ENCODE data around the gene CXorf49B. TPM values are rescaled to one million over a fixed set of nuclear protein-coding genes. Genes with fewer than 3 reads are reported as not detected.

The CXorf49B gene
- total RNA-seq, 4 donors from 2014 or later: not detected

DNA sequence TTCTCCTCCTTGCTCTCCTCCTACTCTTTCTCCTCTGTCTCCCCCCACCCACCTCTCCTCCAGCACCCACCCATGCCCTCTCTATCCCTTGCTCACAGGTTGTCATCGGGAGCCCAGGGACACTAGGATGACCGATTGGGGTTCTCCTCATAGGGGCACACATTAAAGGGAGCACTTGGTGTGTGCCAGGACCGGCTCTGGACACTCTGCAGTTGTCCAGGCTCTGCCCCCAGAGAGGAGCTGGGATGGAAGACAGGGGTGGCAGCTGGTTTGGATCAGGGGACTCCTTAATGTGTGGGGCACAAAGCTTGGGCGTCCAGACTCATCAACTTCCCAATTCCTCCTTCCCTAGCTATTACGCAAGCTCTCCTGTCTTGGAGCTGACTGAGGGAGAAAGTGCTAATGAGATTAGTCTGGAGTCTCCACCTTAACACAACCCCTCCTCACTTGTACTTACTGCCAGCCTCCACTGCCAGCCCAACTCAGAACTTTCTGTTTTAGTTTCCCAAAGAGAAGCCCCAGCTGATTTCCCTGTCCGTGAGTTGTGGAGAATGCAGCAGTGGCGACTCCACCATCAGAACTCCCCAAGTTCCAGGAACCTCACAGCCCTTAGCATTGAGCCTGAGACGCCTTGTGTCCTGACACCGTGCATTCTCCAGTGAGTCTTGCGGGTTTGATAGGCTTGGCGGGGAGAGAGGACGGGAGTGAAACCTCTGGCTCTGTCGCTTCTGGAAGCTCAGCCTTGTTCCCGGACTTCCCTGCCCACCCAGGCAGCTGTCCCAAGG is 52.2 kb downstream of the CXorf49B start:
- no peaks in the 10 kb centered on the region for H3K4me1 ChIP-seq
- no peak overlapping the region for H3K4me3 ChIP-seq
- no peak for DNase-seq (ENCODE audit: extremely low spot score)
- H3K36me3 ChIP-seq: no peaks in the 10 kb centered on the region
- intact Hi-C loops (cut with DNase I): no loop called here
- H3K27ac ChIP-seq (replicated peaks in 1 of 4): no peak overlapping the region
- H3K9me3 ChIP-seq: no peaks in the 10 kb centered on the region
- WGBS: 87% methylated on average over 10 of the region's 14 CpGs
- H3K27me3 ChIP-seq: peaks cover 0 to 3% (median 0%) of the 10 kb centered on the region in 4 donors
- TF ChIP-seq, protein P1, sequence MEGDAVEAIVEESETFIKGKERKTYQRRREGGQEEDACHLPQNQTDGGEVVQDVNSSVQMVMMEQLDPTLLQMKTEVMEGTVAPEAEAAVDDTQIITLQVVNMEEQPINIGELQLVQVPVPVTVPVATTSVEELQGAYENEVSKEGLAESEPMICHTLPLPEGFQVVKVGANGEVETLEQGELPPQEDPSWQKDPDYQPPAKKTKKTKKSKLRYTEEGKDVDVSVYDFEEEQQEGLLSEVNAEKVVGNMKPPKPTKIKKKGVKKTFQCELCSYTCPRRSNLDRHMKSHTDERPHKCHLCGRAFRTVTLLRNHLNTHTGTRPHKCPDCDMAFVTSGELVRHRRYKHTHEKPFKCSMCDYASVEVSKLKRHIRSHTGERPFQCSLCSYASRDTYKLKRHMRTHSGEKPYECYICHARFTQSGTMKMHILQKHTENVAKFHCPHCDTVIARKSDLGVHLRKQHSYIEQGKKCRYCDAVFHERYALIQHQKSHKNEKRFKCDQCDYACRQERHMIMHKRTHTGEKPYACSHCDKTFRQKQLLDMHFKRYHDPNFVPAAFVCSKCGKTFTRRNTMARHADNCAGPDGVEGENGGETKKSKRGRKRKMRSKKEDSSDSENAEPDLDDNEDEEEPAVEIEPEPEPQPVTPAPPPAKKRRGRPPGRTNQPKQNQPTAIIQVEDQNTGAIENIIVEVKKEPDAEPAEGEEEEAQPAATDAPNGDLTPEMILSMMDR (IDR thresholded peaks at IDR 0.05): no peak
- TF ChIP-seq EP300 (IDR thresholded peaks at IDR 0.05) (no peak), POLR2A (IDR thresholded peaks at IDR 0.05; ENCODE audit: low read depth) (no peak), POLR2AphosphoS5 (IDR thresholded peaks at IDR 0.05) (no peak)

DNA sequence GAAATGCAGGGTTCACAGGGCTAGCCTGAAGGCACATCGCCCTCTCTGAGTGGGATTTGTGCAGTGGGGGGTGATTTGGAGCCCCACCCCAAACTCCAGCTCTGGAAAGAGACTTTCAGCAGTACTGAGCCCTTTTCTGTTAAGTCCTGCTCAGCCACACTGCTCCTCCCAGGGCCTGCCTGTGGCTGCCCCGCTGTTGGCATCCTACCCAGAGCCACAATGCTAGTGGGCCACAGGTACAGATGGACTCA is 52.7 kb downstream of the CXorf49B start:
- intact Hi-C loops (cut with DNase I): no loop called here
- Histone ChIP-seq H3K27ac (replicated peaks in 1 of 4) (no peak overlapping the region), H3K36me3 (no peaks in the 10 kb centered on the region), H3K4me3 (no peak overlapping the region), H3K27me3 (peaks cover 0 to 3% (median 0%) of the 10 kb centered on the region in 4 donors), H3K4me1 (no peaks in the 10 kb centered on the region), H3K9me3 (no peaks in the 10 kb centered on the region)
- 100% methylated on average over 1 of the region's 2 CpGs for WGBS
- DNase-seq (ENCODE audit: extremely low spot score): no peak
- TF ChIP-seq, protein P1 (IDR thresholded peaks at IDR 0.05): no peak
- TF ChIP-seq POLR2A (IDR thresholded peaks at IDR 0.05; ENCODE audit: low read depth) (no peak), POLR2AphosphoS5 (IDR thresholded peaks at IDR 0.05) (no peak), EP300 (IDR thresholded peaks at IDR 0.05) (no peak)

Small RNA genes lying within 50 kb of the gene (small RNA-seq; reads per million reads assigned to genes)
- gene BX276092.1 (0 reads per million in 3 donors), gene BX276092.6 (0 reads per million in 3 donors), gene BX276092.8 (0 reads per million in 3 donors)

Other genes with a start within 250 kb of the CXorf49B start
- 10 to 100 TPM; 54.2 to 90.1 (median 68.1) TPM for gene OGT, start 230.2 kb upstream of the CXorf49B start, total RNA-seq
- 1 to 10 TPM in 3 of 4 donors, under 1 TPM in 1; 0.65 to 2.9 (median 1.2) TPM for gene GCNA, start 184.9 kb upstream of the CXorf49B start, total RNA-seq
- under 1 TPM in 3 of 4 donors, not detected in 1; 0.17 to 0.83 (median 0.42) TPM for gene CXCR3, start 144.8 kb upstream of the CXorf49B start, total RNA-seq
- gene CXorf49, start 45.1 kb upstream of the CXorf49B start, total RNA-seq: not detected
- gene NHSL2, start 147.5 kb downstream of the CXorf49B start, total RNA-seq: 10 to 100 TPM; 10.4 to 31.4 (median 17.7) TPM

Data from esophagus muscularis mucosa (tissue), 4 donors.